Measurements from ENCODE around the gene CD209.

Gene CD209

GRCh38 chr19:7729831-7730285, 17.5 kb downstream of the CD209 start:
- TF ChIP-seq, protein P1, sequence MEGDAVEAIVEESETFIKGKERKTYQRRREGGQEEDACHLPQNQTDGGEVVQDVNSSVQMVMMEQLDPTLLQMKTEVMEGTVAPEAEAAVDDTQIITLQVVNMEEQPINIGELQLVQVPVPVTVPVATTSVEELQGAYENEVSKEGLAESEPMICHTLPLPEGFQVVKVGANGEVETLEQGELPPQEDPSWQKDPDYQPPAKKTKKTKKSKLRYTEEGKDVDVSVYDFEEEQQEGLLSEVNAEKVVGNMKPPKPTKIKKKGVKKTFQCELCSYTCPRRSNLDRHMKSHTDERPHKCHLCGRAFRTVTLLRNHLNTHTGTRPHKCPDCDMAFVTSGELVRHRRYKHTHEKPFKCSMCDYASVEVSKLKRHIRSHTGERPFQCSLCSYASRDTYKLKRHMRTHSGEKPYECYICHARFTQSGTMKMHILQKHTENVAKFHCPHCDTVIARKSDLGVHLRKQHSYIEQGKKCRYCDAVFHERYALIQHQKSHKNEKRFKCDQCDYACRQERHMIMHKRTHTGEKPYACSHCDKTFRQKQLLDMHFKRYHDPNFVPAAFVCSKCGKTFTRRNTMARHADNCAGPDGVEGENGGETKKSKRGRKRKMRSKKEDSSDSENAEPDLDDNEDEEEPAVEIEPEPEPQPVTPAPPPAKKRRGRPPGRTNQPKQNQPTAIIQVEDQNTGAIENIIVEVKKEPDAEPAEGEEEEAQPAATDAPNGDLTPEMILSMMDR (IDR thresholded peaks at IDR 0.05; ENCODE audit: control extremely low read depth, extremely low read depth, low read depth, missing control alignments), result no peak
- POLR2A ChIA-PET, result no interaction called here
- CTCF ChIA-PET, result interaction anchor here (2.5 kb wide), 1 partner anchor 9 kb away, joined by 11 read pairs; no protein-coding TSS in a partner anchor
- no peak for DNase-seq (ENCODE audit: extremely low spot score)

- CTCF ChIA-PET, result interaction anchor here (1.4 to 2.5 kb wide), 2 partner anchors 10 to 48 kb away, joined by 4 to 11 read pairs; partner anchors contain the start of gene TRAPPC5
- POLR2A ChIA-PET, result no interaction called here
- no peak for DNase-seq (ENCODE audit: extremely low spot score)
- TF ChIP-seq, protein P1 (IDR thresholded peaks at IDR 0.05; ENCODE audit: control extremely low read depth, extremely low read depth, low read depth, missing control alignments), result no peak
Measured at GRCh38 chr19:7729211-7729610, 18.1 kb downstream of the CD209 start.

DNA sequence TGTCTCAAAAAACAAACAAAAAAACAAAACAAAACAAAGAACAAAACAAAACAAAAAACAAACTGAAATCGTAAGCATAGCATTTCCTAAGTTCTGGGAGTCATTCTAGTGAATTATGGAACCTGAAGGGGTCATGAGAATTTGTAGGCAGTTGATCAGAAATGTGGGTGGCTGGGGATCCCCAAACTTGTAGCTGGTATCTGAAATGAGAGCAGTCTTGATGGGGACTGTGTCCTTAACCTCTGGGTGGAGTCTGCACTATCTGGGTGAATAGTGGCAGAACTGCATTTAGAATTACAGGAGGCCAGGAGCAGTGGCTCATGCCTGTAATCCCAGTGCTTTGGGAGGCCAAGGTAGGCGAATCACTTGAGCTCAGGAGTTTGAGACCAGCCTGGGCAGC, 21.5 kb downstream of the CD209 start:
- TF ChIP-seq, protein P1 (IDR thresholded peaks at IDR 0.05; ENCODE audit: control extremely low read depth, extremely low read depth, low read depth, missing control alignments), result no peak
- no peak for DNase-seq (ENCODE audit: extremely low spot score)
- POLR2A ChIA-PET, result interaction anchor here (0.7 to 0.9 kb wide), 2 partner anchors 27 to 106 kb away, joined by 7 to 9 read pairs; no protein-coding TSS in a partner anchor
- CTCF ChIA-PET, result interaction anchor here (1.2 to 1.6 kb wide), 5 partner anchors 9 to 73 kb away, joined by 3 to 5 read pairs (median 4); partner anchors contain the start of gene TRAPPC5

GRCh38 chr19:7722231-7722651, 25.1 kb downstream of the CD209 start:
- DNase-seq (ENCODE audit: extremely low spot score), result no peak
- CTCF ChIA-PET, result interaction anchor here (0.6 to 1.2 kb wide), 5 partner anchors 14 to 114 kb away, joined by 3 to 5 read pairs (median 3); partner anchors contain the start of gene TRAPPC5
- TF ChIP-seq, protein P1 (IDR thresholded peaks at IDR 0.05; ENCODE audit: control extremely low read depth, extremely low read depth, low read depth, missing control alignments), result no peak
- POLR2A ChIA-PET, result no interaction called here

DNA sequence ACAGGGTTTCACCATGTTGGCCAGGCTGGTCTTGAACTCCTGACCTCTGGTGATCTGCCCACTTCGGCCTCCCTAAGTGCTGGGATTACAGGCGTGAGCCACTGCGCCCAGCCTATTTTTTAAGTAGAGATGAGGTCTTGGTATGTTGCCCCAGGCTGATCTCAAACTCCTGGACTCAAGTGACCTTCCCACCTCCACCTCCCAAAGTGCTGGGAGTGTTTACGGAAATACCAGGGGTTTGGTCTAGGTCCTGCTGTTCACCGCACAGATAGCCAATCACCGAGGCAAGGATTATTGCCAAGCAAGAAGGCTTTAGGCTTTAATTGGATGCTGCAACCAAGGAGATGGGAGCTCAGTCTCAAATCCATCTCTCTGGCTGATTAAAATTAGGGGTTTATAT, 27.0 kb downstream of the CD209 start:
- TF ChIP-seq, protein P1 (IDR thresholded peaks at IDR 0.05; ENCODE audit: control extremely low read depth, extremely low read depth, low read depth, missing control alignments), result no peak
- ChIA-PET POLR2A (no interaction called here), CTCF (interaction anchor here (1.1 to 2.5 kb wide), 4 partner anchors 12 to 42 kb away, joined by 3 to 5 read pairs (median 3); partner anchors contain the start of genes CD209, CLEC4G and TRAPPC5)
- no peak for DNase-seq (ENCODE audit: extremely low spot score)

DNA sequence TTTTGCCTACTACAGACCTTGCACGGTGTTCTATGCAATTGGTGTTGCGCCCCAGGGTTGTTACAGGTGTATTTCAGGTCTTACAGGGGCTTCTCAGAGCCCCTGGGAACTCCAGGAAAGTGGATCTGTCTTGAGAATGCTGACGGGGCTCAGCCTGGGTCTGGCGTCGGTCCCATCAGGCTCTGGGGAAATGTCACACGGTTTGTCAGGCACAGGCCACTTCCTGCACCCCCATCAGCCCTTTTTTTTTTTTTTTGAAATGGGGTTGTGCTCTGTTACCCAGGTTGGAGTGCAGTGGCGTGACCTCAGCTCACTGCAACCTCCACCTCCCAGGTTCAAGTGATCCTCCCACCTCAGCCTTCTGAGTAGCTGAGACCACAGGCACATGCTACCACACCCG, 28.7 kb downstream of the CD209 start:
- POLR2A ChIA-PET, result no interaction called here
- TF ChIP-seq, protein P1 (IDR thresholded peaks at IDR 0.05; ENCODE audit: control extremely low read depth, extremely low read depth, low read depth, missing control alignments), result no peak

More for the DNA sequence above, 28.7 kb downstream of the CD209 start:
- DNase-seq (ENCODE audit: extremely low spot score), result no peak
- CTCF ChIA-PET, result interaction anchor here (2.5 kb wide), 1 partner anchor 38 kb away, joined by 5 read pairs; the partner anchor contains the start of gene TRAPPC5
